Activated naive CD8-positive, alpha-beta T cell treated with anti-CD3 and anti-CD28 coated beads, Interleukin-2, amount 10 ng/mL, durations not matched to agents 7 days and 5 days (primary cell): ENCODE measurements around the gene AFAP1. TPM values are rescaled to one million over a fixed set of nuclear protein-coding genes. Genes with fewer than 3 reads are reported as not detected.

Experiments used
- ATAC-seq: fragments of 150-1000 bp; cut with Tn5 transposase; one replicate; pipeline ENCODE4 v1.10.0; 2021; ENCODE audit warnings: low read depth, moderate library complexity
- POLR2A ChIA-PET: fragments of 350-600 bp; sonication (Branson Sonifier 250); formaldehyde crosslinking; loops from one replicate; lab custom pipeline; 2021; ENCODE audit warnings: antibody characterized with exemption; lab: Charles Lee
- DNase-seq: peaks from one replicate; pipeline ENCODE4 v3.0.0; 2021
- H3K27ac Mint-ChIP-seq: one replicate; pipeline ENCODE4 v1.8.0; 2022; ENCODE audit warnings: mild to moderate bottlenecking, mixed read lengths
- H3K27me3 Mint-ChIP-seq: one replicate; pipeline ENCODE4 v1.8.0; 2022; ENCODE audit warnings: mild to moderate bottlenecking, moderate library complexity, mixed read lengths
- H3K36me3 Mint-ChIP-seq: one replicate; pipeline ENCODE4 v1.8.0; 2021; ENCODE audit warnings: mild to moderate bottlenecking, mixed read lengths
- H3K4me1 Mint-ChIP-seq: one replicate; pipeline ENCODE4 v1.8.0; 2021; ENCODE audit warnings: mixed read lengths
- H3K4me3 Mint-ChIP-seq: one replicate; pipeline ENCODE4 v1.8.0; 2022; ENCODE audit warnings: mild to moderate bottlenecking, moderate library complexity, mixed read lengths
- H3K9me3 Mint-ChIP-seq: one replicate; pipeline ENCODE4 v1.8.0; 2021; ENCODE audit warnings: mixed read lengths
- total RNA-seq, 2 experiments: library from RNA; stranded (reverse); gene quantifications; one replicate each; pipeline ENCODE4 v1.2.3, GENCODE V29; 2021

The AFAP1 gene
- total RNA-seq, 2 experiments from 2014 or later: 9.9 to 12.2 TPM

DNA sequence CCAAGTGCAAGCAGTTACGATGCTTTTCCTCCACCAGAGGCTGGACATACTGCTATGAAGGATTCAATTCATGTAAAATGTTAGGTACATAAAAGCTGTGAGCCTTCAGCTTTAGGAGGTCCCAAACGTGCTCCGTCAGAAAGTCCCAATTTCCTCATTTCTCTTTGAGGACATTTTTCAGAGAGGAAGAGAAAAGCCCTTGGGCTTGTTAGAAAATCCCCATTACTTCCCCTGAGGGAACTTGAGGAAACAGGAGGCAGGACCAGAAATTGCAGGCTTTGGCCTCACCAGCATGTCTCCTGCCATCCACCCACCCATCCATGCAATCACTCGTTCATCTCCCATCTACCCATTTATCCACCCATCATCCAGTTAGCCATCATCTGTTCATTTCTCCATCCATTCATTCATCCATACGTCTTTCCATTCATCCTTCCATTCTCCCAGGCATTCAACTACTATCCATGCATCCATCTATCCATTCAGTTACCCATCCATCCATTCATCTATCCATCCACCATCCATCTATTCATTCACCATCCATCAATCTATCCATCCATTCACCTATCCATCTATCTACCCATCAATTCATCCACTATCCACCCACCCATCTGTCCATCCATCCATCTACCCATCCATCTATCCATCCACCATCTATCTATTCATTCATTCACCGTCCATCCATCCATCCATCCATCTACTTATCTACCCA is 223.5 kb downstream of the AFAP1 start:
- no peak for DNase-seq
- H3K27me3 Mint-ChIP-seq: peaks cover 6% of the 10 kb centered on the region
- no peaks in the 10 kb centered on the region for H3K36me3 Mint-ChIP-seq
- H3K9me3 Mint-ChIP-seq: no peaks in the 10 kb centered on the region
- H3K4me1 Mint-ChIP-seq: no peaks in the 10 kb centered on the region
- no peak for ATAC-seq
- POLR2A ChIA-PET: no interaction called here
- H3K27ac Mint-ChIP-seq: no peak overlapping the region
- no peak overlapping the region for H3K4me3 Mint-ChIP-seq

DNA sequence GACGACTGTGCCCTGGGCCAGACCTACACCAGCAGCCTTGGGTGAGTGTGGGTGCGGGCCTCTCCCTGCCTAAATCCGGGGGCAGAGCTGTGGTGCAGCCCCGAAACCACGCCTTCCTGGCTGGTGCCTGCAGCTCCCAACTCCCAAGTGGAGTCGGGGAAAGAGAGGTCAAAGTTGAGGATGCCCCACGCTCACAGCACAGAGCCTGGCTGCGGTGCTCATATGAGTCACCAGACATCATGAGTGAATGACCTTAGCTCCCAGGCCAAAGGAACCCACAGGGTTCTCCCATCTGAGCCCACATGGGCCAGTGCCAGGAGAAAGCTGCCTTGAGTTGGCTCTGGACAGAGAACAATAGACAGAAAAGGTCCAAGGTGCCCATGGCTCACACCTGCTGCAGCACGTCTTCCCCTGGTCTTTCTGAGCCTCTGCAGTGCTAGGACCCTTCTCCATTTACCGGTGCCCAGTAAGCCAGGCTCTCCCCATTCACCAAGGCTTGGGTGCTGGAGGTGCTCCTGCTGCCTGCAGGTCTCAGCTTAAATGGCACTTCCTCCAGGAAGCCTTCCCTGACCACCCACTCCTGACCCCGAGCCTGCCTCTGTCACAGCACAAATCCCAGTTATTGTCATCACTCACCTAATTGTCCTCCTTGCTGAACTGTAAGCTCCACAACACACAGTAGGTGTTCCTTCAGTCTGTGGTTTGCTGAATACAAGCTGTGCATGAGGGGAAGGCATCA is 224.2 kb downstream of the AFAP1 start:
- no peak for ATAC-seq
- Mint-ChIP-seq H3K36me3 (no peaks in the 10 kb centered on the region), H3K27ac (no peak overlapping the region), H3K27me3 (peaks cover 5% of the 10 kb centered on the region), H3K9me3 (no peaks in the 10 kb centered on the region), H3K4me3 (no peak overlapping the region), H3K4me1 (no peaks in the 10 kb centered on the region)
- POLR2A ChIA-PET: no interaction called here
- DNase-seq: no peak

DNA sequence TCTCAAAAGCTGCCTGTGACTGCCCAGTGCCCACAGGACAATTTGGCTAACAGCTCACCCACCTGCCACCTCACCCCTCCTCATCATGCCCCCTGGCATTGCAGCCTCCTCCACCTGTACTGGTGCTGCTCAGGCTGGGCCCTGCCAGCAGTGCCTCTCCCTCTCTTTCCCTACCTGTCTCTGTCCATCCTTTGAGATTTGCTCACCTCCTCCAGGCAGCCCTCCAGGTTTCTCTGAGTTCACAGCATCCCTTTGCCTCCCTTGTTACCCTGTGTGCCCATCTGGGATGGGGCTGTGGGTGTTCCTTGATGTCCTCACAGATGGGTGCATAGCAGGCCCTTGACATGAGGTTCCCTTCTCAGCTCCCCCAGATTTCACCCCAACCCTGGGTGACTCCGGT is 224.9 kb downstream of the AFAP1 start:
- no peaks in the 10 kb centered on the region for H3K4me1 Mint-ChIP-seq
- POLR2A ChIA-PET: no interaction called here

DNA sequence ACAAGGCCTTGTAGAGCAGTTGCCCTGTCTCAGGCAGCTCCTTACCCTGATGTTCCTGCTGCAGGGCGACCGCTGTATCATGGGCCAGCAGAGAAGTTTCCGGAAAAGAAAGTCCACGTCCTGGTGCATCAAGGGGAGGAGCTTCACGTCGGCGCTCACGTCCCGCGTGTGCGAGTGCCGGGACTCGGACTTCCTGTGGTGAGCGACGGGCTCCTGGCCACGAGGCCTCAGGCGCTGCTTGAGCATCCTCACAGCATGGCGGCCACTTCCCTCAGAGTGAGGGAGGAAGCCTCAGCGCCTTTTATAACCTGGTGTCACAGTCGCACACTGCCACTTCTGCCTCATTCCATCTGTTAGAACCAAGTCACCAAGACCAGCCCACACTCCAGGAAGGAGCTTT is 225.5 kb downstream of the AFAP1 start:
- H3K27ac Mint-ChIP-seq: no peak overlapping the region
- POLR2A ChIA-PET: no interaction called here
- no peaks in the 10 kb centered on the region for H3K4me1 Mint-ChIP-seq
- no peak for DNase-seq
- peaks cover 3% of the 10 kb centered on the region for H3K27me3 Mint-ChIP-seq
- H3K36me3 Mint-ChIP-seq: no peaks in the 10 kb centered on the region
- no peak for ATAC-seq
- no peaks in the 10 kb centered on the region for H3K9me3 Mint-ChIP-seq
- no peak overlapping the region for H3K4me3 Mint-ChIP-seq

More for the DNA sequence above, 224.9 kb downstream of the AFAP1 start:
- peaks cover 3% of the 10 kb centered on the region for H3K27me3 Mint-ChIP-seq
- no peak overlapping the region for H3K27ac Mint-ChIP-seq
- H3K36me3 Mint-ChIP-seq: no peaks in the 10 kb centered on the region
- ATAC-seq (no peak), DNase-seq (no peak)
- H3K9me3 Mint-ChIP-seq: no peaks in the 10 kb centered on the region
- no peak overlapping the region for H3K4me3 Mint-ChIP-seq

DNA sequence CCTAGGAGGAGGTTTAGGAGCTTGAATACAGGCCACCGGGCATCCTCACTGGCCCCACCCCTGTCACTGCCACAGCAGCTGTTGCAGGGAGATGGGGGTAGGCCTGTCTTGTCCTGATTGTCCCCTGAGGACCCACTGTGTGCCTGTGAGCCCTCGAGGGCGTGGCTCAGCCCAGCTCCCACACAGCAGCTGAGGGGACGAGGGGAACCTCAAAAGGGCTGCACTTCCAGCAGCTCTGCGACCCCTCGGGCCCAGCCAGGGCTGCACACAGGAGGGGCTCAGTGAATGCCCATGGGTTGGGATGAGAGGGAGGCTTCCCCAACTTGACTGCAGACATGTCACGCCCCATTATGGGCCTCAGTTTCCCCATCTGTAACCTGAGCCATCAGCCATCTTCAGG is 225.9 kb downstream of the AFAP1 start:
- Mint-ChIP-seq H3K27ac (no peak overlapping the region), H3K36me3 (no peaks in the 10 kb centered on the region), H3K27me3 (peaks cover 3% of the 10 kb centered on the region), H3K4me1 (no peaks in the 10 kb centered on the region), H3K9me3 (no peaks in the 10 kb centered on the region), H3K4me3 (no peak overlapping the region)
- ATAC-seq (no peak), DNase-seq (no peak)
- POLR2A ChIA-PET: no interaction called here

DNA sequence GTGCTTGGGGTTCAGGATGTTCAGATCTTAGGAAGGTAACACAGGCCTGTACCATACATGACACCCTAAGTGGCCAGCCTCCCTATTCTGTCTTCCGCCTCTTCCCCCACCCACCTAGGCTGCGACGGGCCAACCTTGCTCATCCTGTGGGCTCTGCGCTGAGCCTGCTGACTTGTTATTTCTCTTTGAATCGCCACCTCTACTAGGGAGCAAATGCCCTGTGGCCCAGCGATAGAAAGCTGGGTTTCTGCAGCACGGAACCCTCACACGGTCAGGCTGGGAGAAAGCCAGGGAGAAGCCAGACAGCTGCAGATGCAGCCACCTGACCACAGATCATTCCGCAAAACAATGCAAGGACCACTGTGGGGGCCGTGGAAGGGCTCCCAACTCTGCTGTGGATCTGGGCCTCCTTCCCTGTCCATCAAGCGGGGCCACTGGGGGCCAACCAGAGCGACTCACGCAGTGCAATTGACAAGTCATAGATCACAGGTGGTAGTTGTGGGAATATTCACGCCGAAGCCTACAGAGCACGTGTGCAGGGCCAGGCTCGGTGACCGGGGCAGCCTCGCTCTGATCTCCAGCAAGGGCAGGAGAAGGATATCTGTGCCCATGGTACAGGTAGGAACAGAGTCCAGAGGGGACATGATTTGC is 227.5 kb downstream of the AFAP1 start:
- Mint-ChIP-seq H3K27me3 (no peaks in the 10 kb centered on the region), H3K9me3 (no peaks in the 10 kb centered on the region), H3K27ac (no peak overlapping the region), H3K4me1 (no peaks in the 10 kb centered on the region), H3K4me3 (no peak overlapping the region), H3K36me3 (no peaks in the 10 kb centered on the region)
- no peak for DNase-seq
- no peak for ATAC-seq
- POLR2A ChIA-PET: no interaction called here

DNA sequence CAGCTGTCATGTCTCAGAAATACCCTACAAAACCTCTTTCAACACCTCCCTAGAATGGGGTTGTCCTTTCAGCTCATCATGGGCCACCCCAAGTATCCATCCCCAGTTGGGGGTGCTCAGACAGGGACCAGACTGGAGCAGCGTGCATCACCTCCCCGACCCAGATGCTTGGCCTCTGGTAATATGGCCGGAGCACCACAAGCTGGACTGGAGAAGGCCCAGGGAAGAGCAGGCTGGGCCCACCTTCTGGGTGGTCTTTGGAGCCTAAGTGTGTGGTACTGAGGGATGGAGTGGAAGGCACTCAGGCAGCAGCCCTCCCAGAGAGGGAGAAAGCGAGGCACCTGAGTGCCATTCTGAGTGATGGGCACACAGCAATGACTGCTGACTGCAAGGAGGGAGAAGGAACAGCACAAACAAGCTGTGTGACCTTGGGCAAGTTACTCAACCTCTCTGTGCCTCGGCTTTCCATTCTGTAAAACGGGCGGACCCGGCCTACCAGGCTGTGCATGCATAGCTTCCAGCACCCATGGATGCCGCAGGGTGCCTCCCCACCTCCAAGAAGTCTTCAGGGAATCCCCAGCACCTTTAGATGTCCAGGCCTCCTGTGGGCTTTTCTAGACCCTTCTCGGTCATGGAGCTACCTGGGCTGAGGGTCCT is 228.2 kb downstream of the AFAP1 start:
- H3K36me3 Mint-ChIP-seq: no peaks in the 10 kb centered on the region
- no peaks in the 10 kb centered on the region for H3K27me3 Mint-ChIP-seq
- ATAC-seq (no peak), DNase-seq (no peak)
- H3K27ac Mint-ChIP-seq: no peak overlapping the region
- H3K9me3 Mint-ChIP-seq: no peaks in the 10 kb centered on the region
- H3K4me3 Mint-ChIP-seq: no peak overlapping the region
- H3K4me1 Mint-ChIP-seq: no peaks in the 10 kb centered on the region
- POLR2A ChIA-PET: no interaction called here

DNA sequence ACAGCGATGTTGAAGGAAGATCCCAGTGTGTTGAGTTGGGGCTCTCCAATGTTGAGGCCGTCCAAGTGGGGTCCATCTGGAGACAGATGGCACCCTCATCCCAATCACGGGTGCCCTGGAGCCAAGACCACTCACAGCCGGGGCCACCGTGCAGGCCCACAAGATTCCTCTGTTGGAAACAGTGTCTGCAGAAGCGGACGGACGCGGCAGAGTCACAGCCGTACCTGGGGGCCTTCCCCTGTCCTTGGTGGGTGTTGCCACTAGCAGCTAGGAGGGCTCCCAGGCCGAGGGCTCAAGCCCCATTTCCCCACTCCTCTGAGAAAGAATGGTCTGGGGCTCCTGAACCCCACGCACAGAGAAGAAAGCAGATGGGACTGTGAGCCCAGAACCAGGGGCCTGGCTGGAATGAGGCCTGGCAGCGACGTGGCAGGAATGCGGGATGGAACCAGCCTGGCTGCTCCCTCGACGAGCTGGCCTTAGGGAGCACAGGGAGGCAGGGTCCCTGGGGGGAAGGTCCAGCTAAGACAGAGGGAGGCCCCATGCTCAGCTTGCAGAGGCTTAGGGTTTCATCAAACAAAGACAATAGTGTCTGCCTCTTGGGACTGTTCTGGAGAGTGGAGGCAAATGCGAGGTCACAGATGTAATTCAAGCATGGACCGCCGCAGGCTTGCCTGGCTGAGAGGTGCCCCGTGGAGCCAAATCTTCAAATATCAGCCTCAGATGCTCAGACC is 228.9 kb downstream of the AFAP1 start:
- ATAC-seq (no peak), DNase-seq (no peak)
- POLR2A ChIA-PET: no interaction called here
- H3K9me3 Mint-ChIP-seq: no peaks in the 10 kb centered on the region
- H3K4me3 Mint-ChIP-seq: no peak overlapping the region
- H3K4me1 Mint-ChIP-seq: no peaks in the 10 kb centered on the region
- no peaks in the 10 kb centered on the region for H3K36me3 Mint-ChIP-seq
- H3K27me3 Mint-ChIP-seq: no peaks in the 10 kb centered on the region
- no peak overlapping the region for H3K27ac Mint-ChIP-seq

DNA sequence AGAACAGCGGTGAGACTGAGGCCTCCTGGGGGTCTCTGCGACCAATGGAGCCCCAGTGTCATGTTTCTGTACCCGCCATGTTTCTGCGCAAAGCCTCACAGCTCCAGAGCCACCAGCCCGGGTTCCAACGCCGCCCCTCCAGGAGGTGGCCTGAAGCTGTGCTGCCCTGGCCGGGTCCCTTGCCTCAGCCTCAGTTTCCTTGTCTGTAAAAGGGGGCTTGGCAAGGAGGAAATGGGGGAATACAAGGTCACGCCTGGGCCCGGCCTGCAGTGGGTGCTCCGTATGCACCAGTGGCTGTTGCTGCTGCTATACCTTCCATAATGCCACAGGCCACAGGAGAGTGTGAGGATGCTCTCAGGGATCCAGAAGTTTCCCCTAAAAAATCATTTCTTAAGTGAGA is 229.5 kb downstream of the AFAP1 start:
- Mint-ChIP-seq H3K4me3 (no peak overlapping the region), H3K4me1 (no peaks in the 10 kb centered on the region), H3K36me3 (no peaks in the 10 kb centered on the region), H3K27ac (no peak overlapping the region), H3K27me3 (no peaks in the 10 kb centered on the region), H3K9me3 (no peaks in the 10 kb centered on the region)
- POLR2A ChIA-PET: no interaction called here
- DNase-seq: no peak
- ATAC-seq: no peak

DNA sequence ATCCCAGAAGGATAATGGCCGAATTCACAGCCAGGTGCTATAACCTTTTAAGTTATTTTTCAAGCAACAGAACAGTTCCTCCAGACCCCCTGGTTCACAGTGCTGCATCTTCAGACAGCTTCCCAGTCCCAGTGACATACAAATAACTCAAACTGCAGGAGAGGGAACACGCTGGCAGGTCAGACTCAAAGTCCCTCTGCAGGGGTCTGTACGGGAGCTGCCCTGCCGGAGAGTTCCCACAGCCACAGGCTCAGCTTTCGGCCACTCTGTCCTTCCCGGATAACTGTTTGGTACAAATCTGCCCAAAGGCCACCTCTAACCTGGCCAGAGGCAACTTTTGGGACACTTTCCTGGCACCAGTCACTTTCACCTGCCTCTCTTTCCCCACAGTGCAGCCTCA is 230.2 kb downstream of the AFAP1 start:
- Mint-ChIP-seq H3K36me3 (no peaks in the 10 kb centered on the region), H3K4me1 (no peaks in the 10 kb centered on the region), H3K9me3 (no peaks in the 10 kb centered on the region), H3K27me3 (no peaks in the 10 kb centered on the region), H3K27ac (no peak overlapping the region), H3K4me3 (no peak overlapping the region)
- POLR2A ChIA-PET: no interaction called here
- ATAC-seq: no peak
- DNase-seq: no peak

DNA sequence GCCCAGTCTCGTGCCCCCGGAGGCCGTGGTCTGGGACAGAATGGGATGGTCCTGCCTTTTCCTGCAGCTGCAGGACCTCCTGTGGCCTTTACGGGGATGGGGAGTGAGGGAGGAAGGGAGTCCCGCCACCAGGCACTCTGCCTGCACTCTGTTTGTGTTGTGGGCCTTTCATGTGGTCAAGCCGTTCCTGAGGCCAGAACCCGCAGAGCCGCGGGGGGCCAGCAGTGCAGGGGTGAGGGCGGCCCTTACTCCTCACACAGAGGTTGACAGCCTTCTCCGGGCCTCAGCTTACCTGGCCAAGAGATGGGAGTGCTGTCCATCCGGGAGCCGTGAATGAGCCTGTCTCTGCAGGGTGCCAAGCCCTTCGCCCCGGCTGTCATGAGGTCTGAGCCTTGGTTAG is 230.7 kb downstream of the AFAP1 start:
- Mint-ChIP-seq H3K4me3 (no peak overlapping the region), H3K9me3 (no peaks in the 10 kb centered on the region), H3K36me3 (no peaks in the 10 kb centered on the region), H3K4me1 (no peaks in the 10 kb centered on the region), H3K27ac (no peak overlapping the region), H3K27me3 (no peaks in the 10 kb centered on the region)
- POLR2A ChIA-PET: no interaction called here
- DNase-seq (no peak), ATAC-seq (no peak)
